GM12878 (cell line): ENCODE measurements around the gene TTC1. TPM values are rescaled to one million over a fixed set of nuclear protein-coding genes. Genes with fewer than 3 reads are reported as not detected.

Source experiments
- ATAC-seq: fragments of 200-7000 bp; cut with Tn5 transposase; 3 replicates; pipeline ENCODE4 v1.9.1; 2020; ENCODE audit warnings: mild to moderate bottlenecking, moderate library complexity
- BruUV-seq: library from RNA; stranded (reverse); fragments of 400-500 nt; replicated peaks from 2 replicates; lab custom pipeline; 2021; lab: Mats Ljungman, UMichigan
- CTCF ChIA-PET: fragments of 300-600 bp; sonication (Branson Sonifier 250); formaldehyde crosslinking; extraction: SDS; loops from one replicate; lab custom pipeline; 2021; ENCODE audit warnings: inconsistent platforms; lab: Yijun Ruan, JAX
- POLR2A ChIA-PET: fragments of 350-600 bp; formaldehyde crosslinking; extraction: SDS; loops from one replicate; lab custom pipeline; 2021; ENCODE audit warnings: inconsistent platforms; lab: Charles Lee
- RAD21 ChIA-PET: fragments of 300-600 bp; sonication (Branson Sonifier 250); formaldehyde crosslinking; loops from one replicate; lab custom pipeline; 2023; ENCODE audit warnings: antibody characterized with exemption; ENCODE audit not compliant: unreplicated experiment; lab: Charles Lee
- SMC1A ChIA-PET: fragments of 300-600 bp; sonication (Branson Sonifier 250); formaldehyde crosslinking; loops from one replicate; lab custom pipeline; 2023; ENCODE audit not compliant: unreplicated experiment, uncharacterized antibody; lab: Charles Lee
- DNase-seq: peaks from one replicate; pipeline ENCODE4 v3.0.0-alpha.2; 2011; ENCODE audit warnings: low read depth, low spot score
- FAIRE-seq: peaks from 3 replicates; lab custom pipeline; 2011; peaks lifted over from hg19 to GRCh38; lab: Jason Lieb, UNC
- H2AFZ ChIP-seq: 2 replicates; pipeline ENCODE4 v1.6.0; 2011; ENCODE audit warnings: low read depth, low read length, control low read depth; ENCODE audit not compliant: control insufficient read depth
- H3K27ac ChIP-seq: 2 replicates; pipeline ENCODE4 v1.5.1; 2011; ENCODE audit warnings: control low read depth; ENCODE audit not compliant: control insufficient read depth, insufficient read depth
- H3K27me3 ChIP-seq, 2 experiments: replicated peaks in 1 of 2; 2 replicates each; pipeline versions ENCODE4 v1.6.0 to v1.6.1; 2011; ENCODE audit warnings: low read length in 1 of 2; ENCODE audit not compliant: control insufficient read depth in 2 of 2, insufficient read depth in 2 of 2
- H3K36me3 ChIP-seq, 2 experiments: 2 replicates each; pipeline ENCODE4 v1.5.1; 2011; ENCODE audit warnings: low read length in 1 of 2; ENCODE audit not compliant: control insufficient read depth in 2 of 2, insufficient read depth in 2 of 2
- H3K4me1 ChIP-seq: 2 replicates; pipeline ENCODE4 v1.6.1; 2011; ENCODE audit warnings: mild to moderate bottlenecking, low read length, moderate library complexity, mixed read lengths; ENCODE audit not compliant: control insufficient read depth, insufficient read depth
- H3K4me2 ChIP-seq: 2 replicates; pipeline ENCODE4 v1.6.0; 2011; ENCODE audit warnings: control low read depth; ENCODE audit not compliant: control insufficient read depth, insufficient read depth
- H3K4me3 ChIP-seq: fragments of 200-600 bp; sonication (generic); 2 replicates; pipeline ENCODE4 v1.5.1; 2016
- H3K79me2 ChIP-seq: 2 replicates; pipeline ENCODE4 v1.6.0; 2011; ENCODE audit warnings: low read length; ENCODE audit not compliant: control insufficient read depth, insufficient read depth
- H3K9ac ChIP-seq: 2 replicates; pipeline ENCODE4 v1.8.0; 2011; ENCODE audit warnings: low read length, control low read depth, mixed read lengths; ENCODE audit not compliant: control insufficient read depth, insufficient read depth
- H3K9me3 ChIP-seq: replicated peaks from 3 replicates; pipeline ENCODE4 v1.5.1; 2011; ENCODE audit warnings: mild to moderate bottlenecking, low read length; ENCODE audit not compliant: control insufficient read depth, insufficient read depth
- H4K20me1 ChIP-seq: 2 replicates; pipeline ENCODE4 v1.6.0; 2011; ENCODE audit not compliant: control insufficient read depth, insufficient read depth
- ATF3 ChIP-seq: IDR thresholded peaks from 2 replicates; pipeline ENCODE4 v1.6.1; 2011; ENCODE audit warnings: low read depth, mild to moderate bottlenecking, low read length, moderate library complexity, borderline replicate concordance; ENCODE audit errors: extremely low read depth
- E4F1 ChIP-seq: fragments of 450-650 bp; IDR thresholded peaks from 2 replicates; pipeline ENCODE4 v1.6.1; 2018; ENCODE audit warnings: borderline replicate concordance, mild to moderate bottlenecking; ENCODE audit not compliant: partially characterized antibody
- FOXM1 ChIP-seq: IDR thresholded peaks from 2 replicates; pipeline ENCODE4 v1.6.1; 2012; ENCODE audit warnings: low read depth, mild to moderate bottlenecking, inconsistent platforms, low read length, moderate library complexity
- HSF1 ChIP-seq: fragments of 150-350 bp; IDR thresholded peaks from 2 replicates; pipeline ENCODE4 v1.6.1; 2014; ENCODE audit warnings: mild to moderate bottlenecking, low read depth, low read length
- NR2C1 ChIP-seq: fragments of 450-650 bp; IDR thresholded peaks from 2 replicates; pipeline ENCODE4 v1.6.1; 2017; ENCODE audit warnings: antibody characterized with exemption, mild to moderate bottlenecking, moderate library complexity
- POLR2AphosphoS5 ChIP-seq: IDR thresholded peaks from 2 replicates; pipeline ENCODE4 v1.6.1; 2011; ENCODE audit warnings: mild to moderate bottlenecking, low read length, inconsistent platforms
- SIN3A ChIP-seq: IDR thresholded peaks from 2 replicates; pipeline ENCODE4 v1.6.1; 2012; ENCODE audit warnings: low read depth, low read length, improper control_type of control experiment
- SREBF1 ChIP-seq: IDR thresholded peaks from 2 replicates; pipeline ENCODE4 v1.6.1; 2012; ENCODE audit warnings: mild to moderate bottlenecking, low read length
- SRF ChIP-seq, 2 experiments: IDR thresholded peaks; 2 replicates each; pipeline ENCODE4 v1.6.1; 2011; ENCODE audit warnings: low read depth in 2 of 2, low read length in 2 of 2, mild to moderate bottlenecking in 1 of 2, moderate library complexity in 1 of 2
- ZBTB11 ChIP-seq: fragments of 450-650 bp; formaldehyde crosslinking; IDR thresholded peaks from 2 replicates; pipeline ENCODE4 v1.5.0; 2022; ENCODE audit warnings: mild to moderate bottlenecking, missing genetic modification characterization
- WGBS: methylation state at CpG from one replicate; pipeline ENCODE4 v1.1.6; 2016; ENCODE audit warnings: low lambda C conversion rate; ENCODE audit not compliant: insufficient replicate concordance, insufficient coverage; ENCODE audit errors: missing lambda C conversion rate; 5-methylcytosine and 5-hydroxymethylcytosine counted together
- in situ Hi-C: fragments of 300-500 bp; cut with MboI; formaldehyde crosslinking; loops from 9 replicates; pipeline ENCODE4 v1.14.3; 2018; ENCODE audit warnings: mixed read lengths
- intact Hi-C: fragments of 100-400 bp; cut with micrococcal nuclease; formaldehyde crosslinking; loops from one replicate; pipeline ENCODE4 v1.14.2; 2022; ENCODE audit not compliant: unreplicated experiment
- polyA plus RNA-seq, 11 experiments: library from polyadenylated mRNA; depleted of rRNA in 4 of 11; unstranded in 6 of 11; stranded (reverse) in 5 of 11; fragments of >200 nt; fragmentation: Nextera tagmentation in 4 of 11; fragmentation: Illumina TruSeq in 1 of 11; extraction: Ambion mirVana in 4 of 11; extraction: Trizol in 1 of 11; gene quantifications; 1 replicate in 1 of 11; 2 replicates in 10 of 11; pipeline versions ENCODE4 v1.2.1 to v1.2.3, GENCODE V29; 2011 to 2016; ENCODE audit warnings: inconsistent platforms in 2 of 11, missing spikeins in 2 of 11, low read depth in 1 of 11
- total RNA-seq, 4 experiments: library from RNA; depleted of rRNA in 3 of 4; stranded (reverse); fragments of >200 nt in 3 of 4; fragmentation: Illumina TruSeq in 1 of 4; extraction: Trizol in 1 of 4; gene quantifications; 2 replicates each; pipeline versions ENCODE4 v1.2.1 to v1.2.3, GENCODE V29; 2013 to 2021

The TTC1 gene
- total and polyA plus RNA-seq, 10 of the 15 experiments (the other 5 are each of a cell fraction or from before 2014, with no cell fraction given) = 46.6 to 160 (median 92.3) TPM

GRCh38 chr5:159982421-159983173 lies 26.3 kb upstream of the TTC1 start:
- ATAC-seq = no peak
- in situ Hi-C loops = loop anchor here (10.0 kb wide), 2 partner anchors 658 to 828 kb away; no protein-coding TSS in a partner anchor

More at GRCh38 chr5:159982421-159983173, 26.3 kb upstream of the TTC1 start:
- H3K4me1 ChIP-seq = no peaks in the 10 kb centered on the region
- H3K79me2 ChIP-seq = no peaks in the 10 kb centered on the region
- no peak for TF ChIP-seq POLR2AphosphoS5
- no peak for TF ChIP-seq SREBF1
- no peak for TF ChIP-seq NR2C1
- TF ChIP-seq HSF1 = no peak
- TF ChIP-seq SRF (IDR thresholded peaks at IDR 0.05; ENCODE audit: low read depth in 2 of 2, low read length in 2 of 2) = no peak
- no peak for TF ChIP-seq FOXM1
- no peak for TF ChIP-seq E4F1
- TF ChIP-seq ATF3 = no peak
- no peak for TF ChIP-seq SIN3A
- TF ChIP-seq ZBTB11 (CRISPR knock-in tag) = no peak
- TF ChIP-seq, all 136 proteins: peak for 0
- Histone ChIP-seq H2AFZ (no peak overlapping the region), H3K27me3 (peaks cover 0 to 5% of the 10 kb centered on the region in 2 experiments; a peak in 3 of 4 replicates), H3K36me3 (no peaks in the 10 kb centered on the region), H3K4me3 (no peak overlapping the region), H3K9ac (no peak overlapping the region), H3K27ac (no peak overlapping the region), H3K9me3 (no peaks in the 10 kb centered on the region), H3K4me2 (no peak overlapping the region), H4K20me1 (no peaks in the 10 kb centered on the region)
- 47% methylated on average over 8 of the region's 8 CpGs for WGBS
- DNase-seq (no peak), FAIRE-seq (no peak)
- ChIA-PET SMC1A (interaction anchor here (0.7 kb wide), 1 partner anchor 52 kb away, joined by 3 read pairs; no protein-coding TSS in a partner anchor), RAD21 (no interaction called here), CTCF (no interaction called here), POLR2A (no interaction called here)
- intact Hi-C loops = no loop called here
- BruUV-seq = no TSS peak
